Vagina (tissue), 2 donors: ENCODE data around the gene CHN2. TPM values are rescaled to one million over a fixed set of nuclear protein-coding genes. Genes with fewer than 3 reads are reported as not detected.

Experiments
- DNase-seq, 2 donors: peaks; one replicate each; pipeline ENCODE4 v3.0.0-alpha.2; 2017; ENCODE audit errors: extremely low spot score in 2 of 2
- H3K27ac ChIP-seq: fragments of 200-600 bp; sonication (generic); one replicate; pipeline ENCODE4 v1.5.1; 2019
- H3K27me3 ChIP-seq: fragments of 200-600 bp; sonication (generic); one replicate; pipeline ENCODE4 v1.5.1; 2019
- H3K36me3 ChIP-seq, 2 donors: fragments of 200-600 bp; sonication (generic); one replicate each; pipeline ENCODE4 v1.5.1; 2017 to 2019
- H3K4me1 ChIP-seq: fragments of 200-600 bp; sonication (generic); one replicate; pipeline ENCODE4 v1.5.1; 2019
- H3K4me3 ChIP-seq, 2 donors: fragments of 200-600 bp; sonication (generic); 1 replicate in 1 of 2; 2 replicates in 1 of 2; pipeline ENCODE4 v1.5.1; 2016 to 2019
- H3K9me3 ChIP-seq: fragments of 200-600 bp; sonication (generic); one replicate; pipeline ENCODE4 v1.5.1; 2019
- CTCF ChIP-seq, 3 experiments: fragments of 450-650 bp in 2 of 3; fragments of 200-600 bp in 1 of 3; sonication (generic) in 1 of 3; IDR thresholded peaks; one replicate each; pipeline ENCODE4 v1.5.1; 2017 to 2019; ENCODE audit warnings: antibody characterized with exemption in 3 of 3, mild to moderate bottlenecking in 2 of 3, moderate library complexity in 2 of 3
- POLR2A ChIP-seq, 2 donors: fragments of 450-650 bp; IDR thresholded peaks; one replicate each; pipeline ENCODE4 v1.6.1; 2017; ENCODE audit warnings: antibody characterized with exemption in 2 of 2, mild to moderate bottlenecking in 2 of 2, moderate library complexity in 2 of 2
- POLR2AphosphoS5 ChIP-seq, 2 donors: sonication (generic); formaldehyde crosslinking; IDR thresholded peaks; one replicate each; pipeline ENCODE4 v1.9.0; 2017; ENCODE audit warnings: antibody characterized with exemption in 2 of 2, mild to moderate bottlenecking in 2 of 2, low read depth in 1 of 2; ENCODE audit not compliant: insufficient read depth in 1 of 2
- intact Hi-C: fragments of 100-400 bp; cut with DNase I; formaldehyde crosslinking; loops from one replicate; pipeline ENCODE4 v1.15.1; 2023
- total RNA-seq: library from RNA; depleted of rRNA; stranded (reverse); fragments of >200 nt; gene quantifications from one replicate; pipeline ENCODE4 v1.2.3, GENCODE V29; 2016

CHN2 gene
- total RNA-seq, 1 donor from 2014 or later = 11.0 TPM

- no peaks in the 10 kb centered on the region for H3K36me3 ChIP-seq
- H3K27me3 ChIP-seq = no peaks in the 10 kb centered on the region
- no peak for DNase-seq
- no peak overlapping the region for H3K27ac ChIP-seq
- intact Hi-C loops = no loop called here
- no peak overlapping the region for H3K4me3 ChIP-seq
- TF ChIP-seq POLR2AphosphoS5 (IDR thresholded peaks at IDR 0.05; ENCODE audit: insufficient read depth in 1 of 2, low read depth in 1 of 2) (no peak), POLR2A (IDR thresholded peaks at IDR 0.05) (no peak), CTCF (IDR thresholded peaks at IDR 0.05) (no peak)
- no peaks in the 10 kb centered on the region for H3K9me3 ChIP-seq
- peaks cover 8% of the 10 kb centered on the region for H3K4me1 ChIP-seq
Measured at GRCh38 chr7:29478226-29478625, 283.7 kb downstream of the CHN2 start.

- Histone ChIP-seq H3K27ac (no peak overlapping the region), H3K4me1 (peaks cover 8% of the 10 kb centered on the region), H3K36me3 (no peaks in the 10 kb centered on the region), H3K27me3 (no peaks in the 10 kb centered on the region), H3K9me3 (no peaks in the 10 kb centered on the region), H3K4me3 (no peak overlapping the region)
- intact Hi-C loops = no loop called here
- no peak for TF ChIP-seq CTCF (IDR thresholded peaks at IDR 0.05)
- no peak for TF ChIP-seq POLR2AphosphoS5 (IDR thresholded peaks at IDR 0.05; ENCODE audit: insufficient read depth in 1 of 2, low read depth in 1 of 2)
- no peak for TF ChIP-seq POLR2A (IDR thresholded peaks at IDR 0.05)
- DNase-seq = no peak
Measured at GRCh38 chr7:29478687-29479240, 284.2 kb downstream of the CHN2 start.

GRCh38 chr7:29479301-29480200 is 285.0 kb downstream of the CHN2 start:
- Histone ChIP-seq H3K4me3 (peak overlapping the region in 1 of 2 donors; percentile 14), H3K9me3 (no peaks in the 10 kb centered on the region)
- intact Hi-C loops = no loop called here

GRCh38 chr7:29480451-29480850 is 285.9 kb downstream of the CHN2 start:
- intact Hi-C loops = no loop called here
- no peaks in the 10 kb centered on the region for H3K9me3 ChIP-seq
- no peaks in the 10 kb centered on the region for H3K27me3 ChIP-seq
- H3K4me1 ChIP-seq = peaks cover 8% of the 10 kb centered on the region
- no peaks in the 10 kb centered on the region for H3K36me3 ChIP-seq
- TF ChIP-seq POLR2A (IDR thresholded peaks at IDR 0.05) (no peak), CTCF (IDR thresholded peaks at IDR 0.05) (no peak), POLR2AphosphoS5 (IDR thresholded peaks at IDR 0.05; ENCODE audit: insufficient read depth in 1 of 2, low read depth in 1 of 2) (no peak)
- H3K27ac ChIP-seq = peak overlapping the region; percentile 30
- H3K4me3 ChIP-seq = peak overlapping the region in 1 of 2 donors; percentile 14
- no peak for DNase-seq

More at GRCh38 chr7:29479301-29480200, 285.0 kb downstream of the CHN2 start:
- H3K27me3 ChIP-seq = no peaks in the 10 kb centered on the region
- no peak for TF ChIP-seq POLR2AphosphoS5 (IDR thresholded peaks at IDR 0.05; ENCODE audit: insufficient read depth in 1 of 2, low read depth in 1 of 2)
- no peak for TF ChIP-seq POLR2A (IDR thresholded peaks at IDR 0.05)
- no peak for TF ChIP-seq CTCF (IDR thresholded peaks at IDR 0.05)
- H3K27ac ChIP-seq = peak overlapping the region; percentile 30
- H3K4me1 ChIP-seq = peaks cover 8% of the 10 kb centered on the region
- no peaks in the 10 kb centered on the region for H3K36me3 ChIP-seq
- DNase-seq = no peak
